ENCODE data around the gene SLC25A21. TPM values are rescaled to one million over a fixed set of nuclear protein-coding genes. Genes with fewer than 3 reads are reported as not detected.

SLC25A21 gene
- total and polyA plus RNA-seq, 2 of the 13 experiments (the other 11 are each of a cell fraction or from before 2014, with no cell fraction given), result 1.9 to 2.9 TPM

DNA sequence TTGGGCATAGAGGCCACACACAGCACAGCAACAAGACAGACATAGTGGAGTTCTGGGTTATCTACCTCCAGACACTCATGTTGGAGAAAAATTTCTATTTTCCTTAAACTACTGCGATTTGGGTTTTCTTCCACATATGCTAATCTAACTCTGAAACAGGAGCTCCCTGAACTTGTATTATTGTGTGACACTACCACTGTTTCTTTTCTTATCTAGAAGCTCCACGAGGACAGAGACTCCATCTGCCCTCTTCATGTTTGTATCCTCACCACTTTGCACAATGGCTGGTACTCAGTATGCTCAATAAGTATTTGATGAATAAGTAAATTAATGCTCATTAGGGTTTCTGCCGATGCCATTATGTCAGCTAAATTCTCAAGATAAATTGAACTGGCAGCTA is 292.1 kb downstream of the SLC25A21 start:
- 2% methylated on average over 3 of the region's 3 CpGs for WGBS (ENCODE audit: low lambda C conversion rate)
- CTCF ChIA-PET (ENCODE audit: low intra/inter-chr PET ratio, low total read pairs), result no interaction called here

More for the DNA sequence above, 292.1 kb downstream of the SLC25A21 start:
- no peak overlapping the region for H2AFZ ChIP-seq (ENCODE audit: low read length)
- BruUV-seq (replicated peaks), result no TSS peak
- H3K4me2 ChIP-seq (ENCODE audit: low read depth, low read length), result no peak overlapping the region
- no peaks in the 10 kb centered on the region for H3K79me2 ChIP-seq (ENCODE audit: insufficient read depth, low read length)
- H3K9me3 ChIP-seq (ENCODE audit: low read length), result no peaks in the 10 kb centered on the region
- H3K27ac ChIP-seq (ENCODE audit: extremely low read length, insufficient read depth, low read length), result no peak overlapping the region
- H3K36me3 ChIP-seq (replicated peaks in 1 of 2; ENCODE audit: control insufficient read depth in 1 of 2, insufficient read depth in 2 of 2, low read length in 2 of 2), result no peaks in the 10 kb centered on the region
- intact Hi-C loops (cut with micrococcal nuclease; ENCODE audit: unreplicated experiment), result no loop called here
- in situ Hi-C loops (cut with HindIII; ENCODE audit: extremely low pct_ligation_motif_present, low pct_unique_long_range_greater_than_20kb), result no loop called here
- DNase-seq (ENCODE audit: low spot score) (no peak), ATAC-seq (no peak), FAIRE-seq (no peak)
- H3K27me3 ChIP-seq (ENCODE audit: control insufficient read depth in 1 of 2, insufficient read depth in 2 of 2, low read length in 2 of 2), result no peaks in the 10 kb centered on the region
- TF ChIP-seq ZNF430 (CRISPR knock-in tag; IDR thresholded peaks at IDR 0.05), result no peak
- TF ChIP-seq ZNF333 (CRISPR knock-in tag; IDR thresholded peaks at IDR 0.05; ENCODE audit: borderline replicate concordance), result no peak
- TF ChIP-seq ZNF432 (CRISPR knock-in tag; IDR thresholded peaks at IDR 0.05; ENCODE audit: borderline replicate concordance), result no peak
- TF ChIP-seq, protein P1, sequence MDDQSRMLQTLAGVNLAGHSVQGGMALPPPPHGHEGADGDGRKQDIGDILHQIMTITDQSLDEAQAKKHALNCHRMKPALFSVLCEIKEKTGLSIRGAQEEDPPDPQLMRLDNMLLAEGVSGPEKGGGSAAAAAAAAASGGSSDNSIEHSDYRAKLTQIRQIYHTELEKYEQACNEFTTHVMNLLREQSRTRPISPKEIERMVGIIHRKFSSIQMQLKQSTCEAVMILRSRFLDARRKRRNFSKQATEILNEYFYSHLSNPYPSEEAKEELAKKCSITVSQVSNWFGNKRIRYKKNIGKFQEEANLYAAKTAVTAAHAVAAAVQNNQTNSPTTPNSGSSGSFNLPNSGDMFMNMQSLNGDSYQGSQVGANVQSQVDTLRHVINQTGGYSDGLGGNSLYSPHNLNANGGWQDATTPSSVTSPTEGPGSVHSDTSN (CRISPR knock-in tag; IDR thresholded peaks at IDR 0.05; ENCODE audit: borderline replicate concordance), result no peak
- TF ChIP-seq MTA1 (CRISPR knock-in tag; IDR thresholded peaks at IDR 0.05; ENCODE audit: borderline replicate concordance), result no peak
- TF ChIP-seq, protein P2, sequence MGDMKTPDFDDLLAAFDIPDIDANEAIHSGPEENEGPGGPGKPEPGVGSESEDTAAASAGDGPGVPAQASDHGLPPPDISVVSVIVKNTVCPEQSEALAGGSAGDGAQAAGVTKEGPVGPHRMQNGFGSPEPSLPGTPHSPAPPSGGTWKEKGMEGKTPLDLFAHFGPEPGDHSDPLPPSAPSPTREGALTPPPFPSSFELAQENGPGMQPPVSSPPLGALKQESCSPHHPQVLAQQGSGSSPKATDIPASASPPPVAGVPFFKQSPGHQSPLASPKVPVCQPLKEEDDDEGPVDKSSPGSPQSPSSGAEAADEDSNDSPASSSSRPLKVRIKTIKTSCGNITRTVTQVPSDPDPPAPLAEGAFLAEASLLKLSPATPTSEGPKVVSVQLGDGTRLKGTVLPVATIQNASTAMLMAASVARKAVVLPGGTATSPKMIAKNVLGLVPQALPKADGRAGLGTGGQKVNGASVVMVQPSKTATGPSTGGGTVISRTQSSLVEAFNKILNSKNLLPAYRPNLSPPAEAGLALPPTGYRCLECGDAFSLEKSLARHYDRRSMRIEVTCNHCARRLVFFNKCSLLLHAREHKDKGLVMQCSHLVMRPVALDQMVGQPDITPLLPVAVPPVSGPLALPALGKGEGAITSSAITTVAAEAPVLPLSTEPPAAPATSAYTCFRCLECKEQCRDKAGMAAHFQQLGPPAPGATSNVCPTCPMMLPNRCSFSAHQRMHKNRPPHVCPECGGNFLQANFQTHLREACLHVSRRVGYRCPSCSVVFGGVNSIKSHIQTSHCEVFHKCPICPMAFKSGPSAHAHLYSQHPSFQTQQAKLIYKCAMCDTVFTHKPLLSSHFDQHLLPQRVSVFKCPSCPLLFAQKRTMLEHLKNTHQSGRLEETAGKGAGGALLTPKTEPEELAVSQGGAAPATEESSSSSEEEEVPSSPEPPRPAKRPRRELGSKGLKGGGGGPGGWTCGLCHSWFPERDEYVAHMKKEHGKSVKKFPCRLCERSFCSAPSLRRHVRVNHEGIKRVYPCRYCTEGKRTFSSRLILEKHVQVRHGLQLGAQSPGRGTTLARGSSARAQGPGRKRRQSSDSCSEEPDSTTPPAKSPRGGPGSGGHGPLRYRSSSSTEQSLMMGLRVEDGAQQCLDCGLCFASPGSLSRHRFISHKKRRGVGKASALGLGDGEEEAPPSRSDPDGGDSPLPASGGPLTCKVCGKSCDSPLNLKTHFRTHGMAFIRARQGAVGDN (CRISPR knock-in tag; IDR thresholded peaks at IDR 0.05), result no peak
- TF ChIP-seq CBX5 (CRISPR knock-in tag; IDR thresholded peaks at IDR 0.05; ENCODE audit: borderline replicate concordance), result no peak
- no peak for TF ChIP-seq RORA (CRISPR knock-in tag; IDR thresholded peaks at IDR 0.05)
- TF ChIP-seq ZNF792 (CRISPR knock-in tag; IDR thresholded peaks at IDR 0.05), result no peak
- TF ChIP-seq YEATS2 (CRISPR knock-in tag; IDR thresholded peaks at IDR 0.05; ENCODE audit: borderline replicate concordance), result no peak
- TF ChIP-seq NKX3-1 (CRISPR knock-in tag; IDR thresholded peaks at IDR 0.05), result no peak
- TF ChIP-seq GFI1 (CRISPR knock-in tag; IDR thresholded peaks at IDR 0.05; ENCODE audit: borderline replicate concordance), result no peak
- no peak for TF ChIP-seq HDAC6 (IDR thresholded peaks at IDR 0.05; ENCODE audit: low read depth, low read length)
- H3K4me1 ChIP-seq (ENCODE audit: insufficient read depth, low read length), result no peaks in the 10 kb centered on the region
- no peak overlapping the region for H3K9ac ChIP-seq (ENCODE audit: insufficient read depth, low read depth, low read length)
- POLR2A ChIA-PET, result no interaction called here
- H3K4me3 ChIP-seq (replicated peaks in 1 of 3; ENCODE audit: insufficient read depth in 1 of 3, low read depth in 2 of 3, low read length in 3 of 3), result no peak overlapping the region
- no peaks in the 10 kb centered on the region for H4K20me1 ChIP-seq (ENCODE audit: insufficient read depth, low read length)
